RWPE1 (cell line): Measurements from ENCODE around the gene LHFPL2.

Experiments
- CTCF ChIA-PET: fragments of 350-600 bp; sonication (Branson Sonifier 250); formaldehyde crosslinking; extraction: SDS; loops from one replicate; lab custom pipeline; 2021; lab: Yijun Ruan, JAX
- POLR2A ChIA-PET: fragments of 400-600 bp; formaldehyde crosslinking; extraction: SDS; loops from one replicate; lab custom pipeline; 2020; ENCODE audit warnings: antibody characterized with exemption; ENCODE audit not compliant: low non-redundant PET; lab: Yijun Ruan, JAX
- DNase-seq: peaks from one replicate; pipeline ENCODE4 v3.0.0; 2012; ENCODE audit warnings: low spot score
- H3K27ac ChIP-seq: fragments of 450-650 bp; 2 replicates; pipeline ENCODE4 v1.5.1; 2017
- TF ChIP-seq, protein P1 (sequence below): fragments of 450-650 bp; conservative IDR thresholded peaks from 2 replicates; pipeline ENCODE4 v1.5.1; 2017; ENCODE audit warnings: low read depth, mild to moderate bottlenecking

Gene LHFPL2

DNA sequence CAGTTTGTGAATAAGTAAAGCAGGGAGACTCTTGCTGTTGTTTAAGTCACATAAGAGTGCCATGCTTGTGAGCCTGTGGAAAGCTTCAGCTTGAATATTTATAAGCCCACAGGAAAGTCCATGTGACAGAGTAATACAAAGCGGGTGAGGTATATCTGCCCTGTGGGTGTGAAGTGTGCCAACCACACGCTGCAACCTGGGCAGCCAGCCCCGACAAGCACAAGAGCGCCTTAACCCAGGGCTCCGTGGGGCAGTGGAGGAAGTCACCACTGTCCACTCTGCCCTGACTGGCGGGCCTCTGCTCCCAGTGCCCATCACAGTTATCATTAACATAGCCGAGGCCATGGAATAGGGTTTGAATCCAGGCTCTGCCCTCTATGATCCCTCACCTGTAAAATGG, 155.9 kb downstream of the LHFPL2 start:
- ChIA-PET POLR2A (no interaction called here), CTCF (interaction anchor here (1.5 kb wide), 1 partner anchor 24 kb away, joined by 8 read pairs; no protein-coding TSS in a partner anchor)
- DNase-seq: no peak
- H3K27ac ChIP-seq: peak overlapping the region; percentile 8; the same call in 1 of the 2 replicates
- TF ChIP-seq, protein P1, sequence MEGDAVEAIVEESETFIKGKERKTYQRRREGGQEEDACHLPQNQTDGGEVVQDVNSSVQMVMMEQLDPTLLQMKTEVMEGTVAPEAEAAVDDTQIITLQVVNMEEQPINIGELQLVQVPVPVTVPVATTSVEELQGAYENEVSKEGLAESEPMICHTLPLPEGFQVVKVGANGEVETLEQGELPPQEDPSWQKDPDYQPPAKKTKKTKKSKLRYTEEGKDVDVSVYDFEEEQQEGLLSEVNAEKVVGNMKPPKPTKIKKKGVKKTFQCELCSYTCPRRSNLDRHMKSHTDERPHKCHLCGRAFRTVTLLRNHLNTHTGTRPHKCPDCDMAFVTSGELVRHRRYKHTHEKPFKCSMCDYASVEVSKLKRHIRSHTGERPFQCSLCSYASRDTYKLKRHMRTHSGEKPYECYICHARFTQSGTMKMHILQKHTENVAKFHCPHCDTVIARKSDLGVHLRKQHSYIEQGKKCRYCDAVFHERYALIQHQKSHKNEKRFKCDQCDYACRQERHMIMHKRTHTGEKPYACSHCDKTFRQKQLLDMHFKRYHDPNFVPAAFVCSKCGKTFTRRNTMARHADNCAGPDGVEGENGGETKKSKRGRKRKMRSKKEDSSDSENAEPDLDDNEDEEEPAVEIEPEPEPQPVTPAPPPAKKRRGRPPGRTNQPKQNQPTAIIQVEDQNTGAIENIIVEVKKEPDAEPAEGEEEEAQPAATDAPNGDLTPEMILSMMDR: no peak

GRCh38 chr5:78492224-78492623, 156.3 kb downstream of the LHFPL2 start:
- POLR2A ChIA-PET: interaction anchor here (0.6 kb wide), 1 partner anchor 475 kb away, joined by 4 read pairs; no protein-coding TSS in a partner anchor
- DNase-seq: no peak
- peak overlapping the region; percentile 8; the same call in 1 of the 2 replicates for H3K27ac ChIP-seq
- CTCF ChIA-PET: interaction anchor here (0.6 to 1.6 kb wide), 3 partner anchors 24 to 156 kb away, joined by 3 to 8 read pairs (median 3); no protein-coding TSS in a partner anchor
- TF ChIP-seq, protein P1: no peak

GRCh38 chr5:78490709-78491485, 157.7 kb downstream of the LHFPL2 start:
- CTCF ChIA-PET: interaction anchor here (1.5 to 1.6 kb wide), 2 partner anchors 22 to 155 kb away, joined by 3 to 8 read pairs; no protein-coding TSS in a partner anchor
- DNase-seq: no peak
- H3K27ac ChIP-seq: no peak overlapping the region
- POLR2A ChIA-PET: no interaction called here
- TF ChIP-seq, protein P1: no peak

GRCh38 chr5:78487846-78488245, 160.7 kb downstream of the LHFPL2 start:
- DNase-seq: no peak
- CTCF ChIA-PET: no interaction called here
- POLR2A ChIA-PET: no interaction called here
- H3K27ac ChIP-seq: no peak overlapping the region
- TF ChIP-seq, protein P1: no peak

GRCh38 chr5:78486218-78486617, 162.4 kb downstream of the LHFPL2 start:
- H3K27ac ChIP-seq: no peak overlapping the region
- TF ChIP-seq, protein P1: no peak
- DNase-seq: no peak
- POLR2A ChIA-PET: no interaction called here
- CTCF ChIA-PET: no interaction called here

DNA sequence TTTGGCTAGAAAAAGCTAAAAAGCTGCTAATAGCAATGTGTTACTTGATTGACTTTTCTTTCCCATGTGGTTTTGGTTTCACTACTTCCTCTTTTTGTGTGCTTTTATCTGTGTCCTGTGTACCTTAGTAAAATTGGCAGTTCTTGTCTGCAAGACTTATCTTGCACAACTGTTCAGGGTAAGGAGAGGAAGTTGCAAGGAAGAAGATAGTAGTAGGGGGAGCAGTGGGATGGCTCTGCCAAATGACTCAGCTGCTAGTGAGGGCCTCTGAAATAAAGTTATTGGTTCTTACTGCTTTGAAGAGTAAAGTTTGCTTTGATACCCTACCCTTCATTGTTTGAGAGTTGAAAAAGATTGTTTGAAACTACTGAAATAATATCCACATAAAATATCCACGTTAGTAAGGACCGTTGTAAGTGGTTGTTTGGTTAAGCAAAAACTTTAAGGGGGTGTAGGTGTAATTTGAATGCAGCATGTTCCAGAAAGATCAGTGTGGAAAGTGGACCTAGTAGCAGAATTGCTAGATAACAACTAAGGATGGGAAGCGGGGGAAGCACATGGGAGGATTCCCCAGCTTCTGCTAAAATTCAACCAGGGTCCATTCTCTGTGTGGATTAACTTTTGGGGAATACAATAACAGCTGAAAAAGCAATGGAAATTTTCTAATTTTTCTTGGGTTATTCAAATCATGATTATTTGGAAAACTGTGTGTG, 164.6 kb downstream of the LHFPL2 start:
- no peak for DNase-seq
- CTCF ChIA-PET: interaction anchor here (0.5 to 0.7 kb wide), 2 partner anchors 23 to 402 kb away, joined by 3 read pairs; no protein-coding TSS in a partner anchor
- no peak overlapping the region for H3K27ac ChIP-seq
- TF ChIP-seq, protein P1: no peak
- POLR2A ChIA-PET: no interaction called here
